Globus pallidus (tissue), 1 donor: Measurements from ENCODE around the gene TMEM236.

Experiments
- DNase-seq: peaks from one replicate; pipeline ENCODE4 v3.0.0-alpha.2; 2015; ENCODE audit warnings: low spot score

TMEM236 gene

GRCh38 chr10:17820943-17821342, 68.9 kb downstream of the TMEM236 start:
- DNase-seq = no peak

- DNase-seq = no peak
Measured at GRCh38 chr10:17821893-17822292, 69.9 kb downstream of the TMEM236 start.

GRCh38 chr10:17831341-17831740, 79.3 kb downstream of the TMEM236 start:
- no peak for DNase-seq

GRCh38 chr10:17831896-17832295, 79.9 kb downstream of the TMEM236 start:
- no peak for DNase-seq

- no peak for DNase-seq
Measured at GRCh38 chr10:17833656-17834055, 81.7 kb downstream of the TMEM236 start.

- no peak for DNase-seq
Measured at GRCh38 chr10:17835688-17836087, 83.7 kb downstream of the TMEM236 start.

GRCh38 chr10:17836942-17837341, 84.9 kb downstream of the TMEM236 start:
- DNase-seq = no peak

GRCh38 chr10:17838080-17838648, 86.2 kb downstream of the TMEM236 start:
- DNase-seq = peak; percentile 45

- no peak for DNase-seq
Measured at GRCh38 chr10:17841050-17841449, 89.0 kb downstream of the TMEM236 start.

GRCh38 chr10:17842641-17843040, 90.6 kb downstream of the TMEM236 start:
- DNase-seq = no peak

- peak; percentile 14 for DNase-seq
Measured at GRCh38 chr10:17847585-17848296, 95.7 kb downstream of the TMEM236 start.

- DNase-seq = no peak
Measured at GRCh38 chr10:17848646-17849045, 96.6 kb downstream of the TMEM236 start.
